WTC11 (cell line): Measurements from ENCODE around the gene KLF2.

Source experiments
- CREB1 ChIP-seq: sonication (generic); formaldehyde crosslinking; IDR thresholded peaks from 2 replicates; pipeline ENCODE4 v1.8.0; 2023; ENCODE audit warnings: mild to moderate bottlenecking, missing genetic modification reagents
- FOXK1 ChIP-seq: sonication (generic); formaldehyde crosslinking; IDR thresholded peaks from 2 replicates; pipeline ENCODE4 v1.8.0; 2022; ENCODE audit warnings: mild to moderate bottlenecking, moderate library complexity, missing genetic modification reagents
- TEAD4 ChIP-seq: sonication (generic); formaldehyde crosslinking; IDR thresholded peaks from 2 replicates; pipeline ENCODE4 v1.8.0; 2022; ENCODE audit warnings: mild to moderate bottlenecking, missing genetic modification reagents
- TF ChIP-seq, protein P1 (sequence below): fragments of 200-600 bp; IDR thresholded peaks from 2 replicates; pipeline ENCODE4 v1.8.0; 2022; ENCODE audit warnings: antibody characterized with exemption

DNA sequence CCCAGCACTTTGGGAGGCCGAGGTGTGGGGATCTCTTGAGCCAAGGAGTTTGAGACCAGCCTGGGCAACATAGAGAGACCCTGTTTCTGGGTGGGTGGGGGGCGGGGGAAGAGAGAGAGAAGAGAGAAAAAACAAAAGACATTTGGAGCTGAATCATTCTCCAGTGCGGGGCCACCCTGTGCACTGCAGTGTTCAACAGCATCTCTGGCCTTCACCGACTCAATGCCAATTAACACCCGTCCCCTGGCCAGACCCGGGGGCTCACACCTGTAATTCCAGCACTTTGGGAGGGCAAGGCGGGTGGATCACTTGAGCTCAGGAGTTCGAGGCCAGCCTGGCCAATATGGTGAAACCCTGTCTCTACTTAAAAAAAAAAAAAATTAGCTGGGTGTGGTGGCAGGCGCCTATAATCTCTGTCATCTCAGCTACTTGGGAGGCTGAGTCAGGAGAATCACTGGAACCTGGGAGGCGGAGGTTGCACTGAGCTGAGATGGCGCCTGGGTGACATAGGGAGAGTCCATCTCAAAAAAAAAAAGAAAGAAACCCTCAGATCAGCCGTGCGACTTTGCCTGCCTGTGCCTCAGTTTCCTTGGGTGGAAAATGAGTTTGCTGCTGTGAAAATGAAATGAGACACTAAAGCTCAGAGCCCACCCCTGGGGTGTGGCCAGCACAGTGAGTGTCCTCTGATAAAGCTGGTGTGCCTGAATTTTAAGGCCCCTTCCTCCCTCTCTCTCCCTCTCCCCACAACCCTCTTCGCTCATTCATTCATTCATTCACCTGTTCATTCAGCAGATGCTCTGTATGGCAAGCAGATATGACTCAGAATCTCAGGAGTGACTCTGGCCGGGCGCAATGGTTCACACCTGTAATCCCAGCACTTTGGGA lies 6.4 kb downstream of the KLF2 start:
- TF ChIP-seq CREB1 (CRISPR knock-in tag) (no peak), TEAD4 (CRISPR knock-in tag) (no peak), FOXK1 (CRISPR knock-in tag) (no peak)
- TF ChIP-seq, protein P1, sequence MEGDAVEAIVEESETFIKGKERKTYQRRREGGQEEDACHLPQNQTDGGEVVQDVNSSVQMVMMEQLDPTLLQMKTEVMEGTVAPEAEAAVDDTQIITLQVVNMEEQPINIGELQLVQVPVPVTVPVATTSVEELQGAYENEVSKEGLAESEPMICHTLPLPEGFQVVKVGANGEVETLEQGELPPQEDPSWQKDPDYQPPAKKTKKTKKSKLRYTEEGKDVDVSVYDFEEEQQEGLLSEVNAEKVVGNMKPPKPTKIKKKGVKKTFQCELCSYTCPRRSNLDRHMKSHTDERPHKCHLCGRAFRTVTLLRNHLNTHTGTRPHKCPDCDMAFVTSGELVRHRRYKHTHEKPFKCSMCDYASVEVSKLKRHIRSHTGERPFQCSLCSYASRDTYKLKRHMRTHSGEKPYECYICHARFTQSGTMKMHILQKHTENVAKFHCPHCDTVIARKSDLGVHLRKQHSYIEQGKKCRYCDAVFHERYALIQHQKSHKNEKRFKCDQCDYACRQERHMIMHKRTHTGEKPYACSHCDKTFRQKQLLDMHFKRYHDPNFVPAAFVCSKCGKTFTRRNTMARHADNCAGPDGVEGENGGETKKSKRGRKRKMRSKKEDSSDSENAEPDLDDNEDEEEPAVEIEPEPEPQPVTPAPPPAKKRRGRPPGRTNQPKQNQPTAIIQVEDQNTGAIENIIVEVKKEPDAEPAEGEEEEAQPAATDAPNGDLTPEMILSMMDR, result no peak
